ENCODE data around the gene SOX9.
"Not testable (repeated sequence)": the region's sequence is repeated elsewhere in the genome, so short reads cannot be mapped to it uniquely, and the experiment has no call there.

SOX9 gene

DNA sequence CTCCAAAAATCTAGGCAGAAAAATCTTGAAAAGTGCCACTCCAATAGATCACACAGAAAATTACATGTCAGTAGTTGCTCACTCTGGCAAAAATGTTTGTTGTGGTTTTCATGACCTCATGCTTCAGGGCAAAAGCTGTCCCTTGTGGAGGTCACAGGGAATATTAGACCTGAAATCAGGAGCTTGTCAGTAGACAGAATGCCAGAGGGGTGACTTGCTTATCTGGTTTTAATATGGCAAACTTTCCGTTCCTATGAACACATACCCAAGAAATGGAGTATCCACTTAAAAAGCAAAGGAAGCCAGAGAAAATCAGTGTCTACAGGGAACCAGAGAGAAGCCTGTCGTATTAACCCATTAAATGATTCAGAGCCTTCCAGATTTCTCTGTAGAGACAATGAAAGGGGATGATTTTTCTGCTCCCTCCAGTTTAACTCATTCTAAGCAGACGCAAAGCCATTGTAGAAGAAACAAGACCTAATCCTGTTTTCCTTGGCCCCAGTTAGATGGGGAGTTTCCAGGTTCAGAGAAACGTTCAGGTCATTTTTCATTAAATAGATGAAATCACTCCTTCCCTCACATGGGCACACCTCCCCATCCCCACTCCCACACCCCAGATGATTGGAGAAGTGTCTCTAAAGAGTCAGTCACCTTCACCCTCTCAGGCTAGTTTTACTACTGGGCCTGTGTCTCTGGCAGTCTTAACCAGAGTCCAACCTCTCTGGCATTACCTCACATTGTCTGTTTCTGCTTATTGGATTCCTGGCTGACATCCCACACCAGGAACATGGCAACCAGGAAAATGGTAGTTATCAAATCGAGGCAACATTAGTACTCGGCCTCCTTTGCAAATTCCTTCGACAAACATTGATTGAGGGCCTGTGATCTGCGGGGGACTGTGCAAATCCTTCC is 6.0 kb downstream of the SOX9 start:
- DNase-seq (ENCODE audit: low read depth): no peak

DNA sequence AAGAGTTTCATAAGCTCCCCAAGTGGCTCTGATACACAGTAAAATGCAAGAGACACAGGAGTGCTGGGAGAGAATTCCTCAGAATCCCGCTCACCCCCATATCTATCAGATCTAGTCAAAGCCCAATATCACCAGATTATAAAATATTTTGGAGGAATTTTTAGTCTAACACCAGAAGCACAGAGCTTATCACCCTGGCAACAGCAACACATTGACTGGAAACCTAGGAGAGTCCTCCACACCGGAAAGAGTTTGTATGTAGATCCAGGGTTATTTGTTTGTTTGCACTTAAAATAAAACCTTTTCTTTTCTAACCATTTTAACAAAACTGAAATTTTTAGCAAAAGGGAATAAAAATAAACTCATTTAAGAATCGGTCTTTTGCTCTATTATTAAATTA is 7.2 kb downstream of the SOX9 start:
- no peak for DNase-seq (ENCODE audit: low read depth)

DNA sequence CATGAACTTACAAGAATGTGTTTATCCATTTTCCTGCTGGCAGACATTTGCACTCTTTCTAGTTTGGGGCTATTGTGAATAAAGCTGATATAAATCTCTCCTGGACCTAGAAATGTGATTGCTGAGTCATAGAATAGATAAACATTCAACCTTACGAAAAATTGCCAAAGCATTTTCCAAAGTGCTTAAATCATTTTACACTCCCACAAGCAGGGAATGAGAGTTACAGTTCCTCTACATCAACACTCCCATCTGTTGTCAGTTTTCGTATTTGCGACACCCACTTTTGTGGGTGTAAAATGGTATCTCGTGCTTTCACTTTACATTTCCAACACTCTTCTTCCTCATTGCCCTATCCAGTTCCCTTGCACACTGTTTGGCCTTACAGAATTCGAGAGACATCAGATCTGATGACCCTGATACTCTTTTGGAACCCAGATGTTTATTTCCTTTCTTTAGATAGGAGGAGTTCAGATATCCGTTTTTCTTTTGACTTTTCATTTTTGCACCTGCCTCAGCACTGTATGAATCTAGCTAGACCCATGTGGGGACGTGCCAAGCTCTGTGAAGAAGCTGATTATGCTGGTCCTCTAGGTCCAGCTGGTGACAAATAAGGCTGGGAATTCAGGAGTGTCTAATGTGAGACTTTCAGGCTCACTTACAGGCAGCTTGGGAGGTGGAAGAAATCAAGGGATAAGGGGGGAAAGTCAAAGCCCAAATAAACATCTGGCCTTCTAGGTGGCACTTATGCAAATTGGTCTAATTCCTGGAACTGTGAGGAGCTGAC is 14.0 kb downstream of the SOX9 start:
- DNase-seq (ENCODE audit: low read depth): no peak

DNA sequence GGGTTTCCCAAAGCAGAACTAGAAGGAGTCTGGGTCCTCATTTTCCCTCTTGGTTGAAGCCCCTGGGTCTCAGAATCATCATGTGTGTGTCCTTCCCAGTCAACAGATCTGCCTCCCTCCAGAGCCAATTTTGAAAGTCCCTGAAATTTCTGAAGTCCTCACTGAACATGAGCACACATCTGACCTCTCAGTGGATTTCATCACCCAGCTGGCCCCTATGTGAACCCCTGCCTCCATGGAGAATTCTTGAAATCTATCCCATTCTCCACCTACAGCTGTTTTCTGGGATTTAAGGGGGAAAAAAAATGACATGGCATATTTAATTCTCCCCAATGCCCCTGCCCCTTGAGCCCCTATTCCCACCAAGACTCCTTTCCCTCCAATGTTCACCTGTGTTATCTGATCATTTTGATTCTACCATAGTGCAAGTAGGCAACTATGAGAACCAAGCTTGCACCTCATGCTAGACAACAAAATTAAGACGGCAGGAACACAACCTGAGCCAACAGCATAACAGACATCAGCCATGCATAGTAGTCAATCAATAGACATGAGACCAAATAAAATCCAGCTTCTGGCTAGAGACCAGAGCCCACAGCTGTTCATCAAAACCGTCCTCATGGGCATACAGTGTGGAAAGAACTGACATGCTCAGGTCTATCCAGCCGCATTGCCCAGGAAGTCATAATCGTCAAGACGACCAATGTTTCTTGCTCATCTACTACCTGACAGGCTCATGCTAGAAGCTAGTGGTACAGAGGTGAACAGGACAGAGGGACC is 14.9 kb downstream of the SOX9 start:
- no peak for DNase-seq (ENCODE audit: low read depth)

DNA sequence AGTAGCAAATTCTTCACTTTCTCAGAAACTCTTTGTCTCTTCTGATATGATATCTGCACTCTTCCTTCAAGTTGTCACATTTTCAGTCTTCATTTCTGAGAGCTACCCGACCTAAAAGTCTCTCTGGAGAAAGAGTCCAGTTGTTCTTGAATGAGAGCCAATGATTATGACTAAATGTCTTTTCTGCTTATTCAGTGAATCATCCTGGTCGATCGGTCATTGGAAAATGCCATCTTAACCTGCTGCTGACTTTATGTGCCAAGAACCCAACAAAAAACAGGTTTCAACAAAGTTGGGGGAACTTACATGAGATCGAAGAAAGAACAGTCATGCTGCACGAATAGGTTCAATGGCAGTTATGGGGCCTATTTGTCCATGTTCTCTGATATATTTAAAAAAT is 15.9 kb downstream of the SOX9 start:
- no peak for DNase-seq (ENCODE audit: low read depth)

DNA sequence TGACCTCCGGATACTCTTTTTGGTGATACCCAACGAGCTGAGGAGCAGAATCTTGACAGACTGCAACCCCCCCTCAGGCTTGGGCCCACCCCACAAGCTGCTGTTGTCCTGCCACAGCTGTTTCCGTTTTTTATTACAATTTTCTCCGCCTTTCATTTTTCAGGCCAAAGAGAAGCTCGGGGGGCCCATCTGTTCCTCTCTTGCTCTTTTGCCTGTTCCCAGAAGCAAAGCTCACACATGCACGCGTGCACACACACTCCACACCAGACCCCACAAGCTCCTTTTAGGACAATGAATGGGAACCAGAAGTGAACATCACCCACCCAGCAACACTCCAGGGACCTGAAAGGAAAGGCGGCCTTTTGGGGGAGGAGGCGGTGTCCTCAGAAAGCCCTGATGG is 16.3 kb downstream of the SOX9 start:
- no peak for DNase-seq (ENCODE audit: low read depth)

DNA sequence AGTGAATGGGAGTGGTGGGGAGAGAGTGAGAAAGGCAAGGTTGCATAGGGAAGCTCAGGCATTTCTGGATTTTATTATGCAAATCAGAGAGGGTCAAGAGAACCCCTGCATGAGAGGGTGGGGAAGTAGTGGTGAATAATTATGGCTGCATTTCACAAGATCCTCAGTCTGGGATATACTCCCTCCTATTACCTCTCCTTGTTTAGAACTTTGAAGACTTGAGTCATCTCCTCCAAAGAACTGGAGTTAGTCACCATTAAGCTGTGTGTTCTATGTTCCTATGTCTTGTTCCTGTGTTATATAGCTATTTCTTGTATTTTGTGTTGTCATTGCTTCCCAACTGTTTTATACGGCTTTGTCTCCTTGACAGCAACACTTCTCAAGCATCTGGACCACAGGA is 18.4 kb downstream of the SOX9 start:
- no peak for DNase-seq (ENCODE audit: low read depth)

DNA sequence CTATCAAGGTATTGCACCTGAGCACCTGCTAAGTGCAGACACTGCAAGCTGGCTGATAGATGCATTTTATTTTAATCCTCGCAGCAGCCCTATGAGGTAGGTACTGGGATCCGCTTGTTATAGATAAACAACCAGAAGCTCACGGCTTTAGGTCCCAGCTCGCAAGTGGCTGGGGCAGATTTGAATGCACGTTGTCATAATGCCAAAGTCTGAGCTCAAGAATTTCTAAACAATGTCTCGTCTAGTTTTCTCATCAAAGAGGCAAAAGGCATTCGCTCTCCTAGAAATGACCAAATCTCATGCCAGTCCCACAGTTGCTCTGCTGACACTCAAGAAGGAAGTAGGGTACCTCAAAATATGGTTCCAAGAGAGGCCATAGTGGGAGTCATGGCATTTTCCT is 20.5 kb downstream of the SOX9 start:
- no peak for DNase-seq (ENCODE audit: low read depth)

DNA sequence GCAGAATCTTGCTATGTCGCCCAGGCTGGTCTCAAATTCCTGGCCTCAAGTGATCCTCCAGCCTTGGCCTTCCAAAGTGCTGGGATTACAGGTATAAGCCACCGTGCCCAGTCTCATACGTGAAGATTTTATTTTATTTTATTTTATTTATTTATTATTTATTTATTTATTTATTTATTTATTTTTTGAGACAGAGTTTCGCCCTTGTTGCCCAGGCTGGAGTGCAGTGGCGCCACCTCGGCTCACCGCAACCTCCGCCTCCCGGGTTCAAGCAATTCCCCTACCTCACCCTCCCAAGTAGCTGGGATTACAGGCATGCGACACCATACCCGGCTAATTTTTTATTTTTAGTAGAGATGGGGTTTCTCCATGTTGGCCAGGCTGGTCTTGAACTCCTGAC is 21.3 kb downstream of the SOX9 start:
- not testable (repeated sequence) for DNase-seq (ENCODE audit: low read depth)

DNA sequence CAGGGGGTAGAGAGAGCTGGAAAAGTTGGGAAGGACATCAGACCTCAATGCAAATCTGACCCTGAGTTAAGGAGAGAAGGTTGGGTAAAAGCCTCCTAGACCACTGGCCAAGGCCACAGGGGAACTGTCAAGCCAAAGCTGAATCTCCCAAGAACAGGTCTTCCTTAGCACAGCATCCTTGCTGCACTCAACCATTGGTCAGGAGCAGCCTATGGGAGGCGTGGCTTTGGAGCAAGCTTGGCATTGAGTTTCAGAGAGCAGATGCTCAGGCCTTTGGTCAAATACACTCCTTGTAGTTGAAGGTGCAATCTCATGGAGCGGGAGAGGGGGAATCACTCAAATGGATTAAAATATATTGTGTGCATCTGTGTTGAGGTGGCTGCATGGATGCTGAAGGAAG is 21.8 kb downstream of the SOX9 start:
- no peak for DNase-seq (ENCODE audit: low read depth)

DNA sequence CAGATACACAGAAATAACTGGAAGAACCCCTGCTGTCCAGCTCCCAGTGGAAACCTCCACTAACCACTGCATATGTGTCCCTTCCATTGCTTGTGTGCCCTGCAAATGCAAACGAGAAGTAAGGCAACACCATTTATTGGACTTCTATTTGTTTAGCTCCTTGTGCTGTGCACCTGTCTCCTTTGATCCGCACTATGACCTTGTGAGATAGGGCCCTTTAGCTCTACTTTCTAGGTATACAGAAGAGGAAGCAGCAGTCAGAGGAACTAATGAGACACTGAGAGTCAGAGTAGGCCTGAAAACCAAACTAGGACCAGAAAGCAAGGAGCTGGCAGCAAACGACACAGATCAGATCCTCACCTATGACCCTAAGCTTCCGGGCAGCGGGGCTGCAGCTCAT is 22.4 kb downstream of the SOX9 start:
- DNase-seq (ENCODE audit: low read depth): no peak

DNA sequence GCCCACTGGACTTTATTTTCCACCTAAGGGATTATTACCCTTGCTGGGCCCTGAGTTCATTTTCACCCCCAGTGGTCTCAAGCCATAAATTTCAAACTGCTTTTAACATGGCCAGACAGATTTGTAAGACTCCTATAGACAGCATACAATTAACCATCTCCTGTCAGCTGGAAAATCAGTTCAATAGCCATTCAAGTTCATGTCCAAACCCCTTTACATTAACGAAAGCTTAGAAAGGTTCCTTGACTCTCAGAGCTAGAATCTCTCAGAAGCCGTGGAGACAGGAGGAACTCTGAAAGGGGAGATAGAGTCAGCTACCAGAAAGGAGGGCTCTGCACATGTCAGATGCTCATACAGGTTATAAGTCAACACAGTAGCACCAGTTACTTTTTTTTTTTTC is 23.3 kb downstream of the SOX9 start:
- no peak for DNase-seq (ENCODE audit: low read depth)

DNA sequence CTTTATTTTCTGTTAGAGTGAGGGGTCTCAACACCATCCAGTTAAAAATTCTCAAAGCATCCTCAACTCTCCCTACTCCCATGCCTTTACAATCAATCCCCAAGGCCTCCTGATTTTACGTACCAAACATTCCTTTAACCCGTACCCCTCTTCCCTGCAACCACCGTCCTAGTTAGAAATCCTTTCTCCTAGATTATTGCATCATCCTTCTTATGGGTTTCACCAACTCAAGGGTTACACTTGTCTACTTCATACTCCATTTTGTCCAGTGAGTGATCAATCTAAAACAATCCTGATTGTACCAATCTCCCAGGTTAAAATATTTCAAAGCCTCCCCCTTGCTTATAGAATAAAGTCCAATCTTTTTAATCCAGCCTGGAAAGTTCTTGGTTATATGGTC is 24.7 kb downstream of the SOX9 start:
- DNase-seq (ENCODE audit: low read depth): no peak

DNA sequence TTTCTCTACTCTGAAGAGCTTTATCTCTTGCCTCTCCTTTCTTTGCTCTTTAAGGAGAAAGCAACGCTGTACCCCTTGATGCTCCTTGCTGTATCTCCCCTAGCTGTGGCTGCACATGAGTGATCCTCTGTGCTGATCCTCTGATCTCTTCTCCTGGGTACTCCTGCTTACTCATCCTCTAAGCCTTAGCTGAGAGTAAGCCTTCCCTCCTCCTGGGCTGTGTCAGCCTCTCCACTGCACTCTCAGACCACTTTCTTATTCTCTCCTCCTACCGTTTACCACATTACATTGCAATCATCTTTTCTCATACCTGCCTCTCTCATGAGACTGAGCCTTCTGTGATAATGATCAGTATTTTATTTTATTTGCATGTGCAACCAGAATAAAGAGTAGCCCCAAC is 25.1 kb downstream of the SOX9 start:
- no peak for DNase-seq (ENCODE audit: low read depth)

DNA sequence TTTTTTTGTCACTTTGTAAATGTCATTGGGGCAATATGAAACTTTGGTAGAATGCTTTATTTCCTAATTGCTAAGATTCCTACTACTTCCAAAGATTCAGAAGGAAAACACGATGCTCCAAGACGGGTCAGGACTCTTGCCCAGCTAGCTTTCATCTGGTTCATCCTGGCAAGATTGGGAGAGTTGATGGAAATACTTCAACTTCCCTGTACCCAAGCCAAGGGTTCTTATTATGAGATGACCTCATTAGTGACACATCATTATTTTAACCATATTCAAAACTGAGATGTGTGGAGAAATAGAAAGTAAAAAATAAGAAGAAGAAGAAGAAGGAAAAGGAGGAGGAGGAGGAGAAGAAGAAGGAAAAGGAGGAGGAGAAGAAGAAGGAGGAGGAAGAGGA is 25.6 kb downstream of the SOX9 start:
- no peak for DNase-seq (ENCODE audit: low read depth)

DNA sequence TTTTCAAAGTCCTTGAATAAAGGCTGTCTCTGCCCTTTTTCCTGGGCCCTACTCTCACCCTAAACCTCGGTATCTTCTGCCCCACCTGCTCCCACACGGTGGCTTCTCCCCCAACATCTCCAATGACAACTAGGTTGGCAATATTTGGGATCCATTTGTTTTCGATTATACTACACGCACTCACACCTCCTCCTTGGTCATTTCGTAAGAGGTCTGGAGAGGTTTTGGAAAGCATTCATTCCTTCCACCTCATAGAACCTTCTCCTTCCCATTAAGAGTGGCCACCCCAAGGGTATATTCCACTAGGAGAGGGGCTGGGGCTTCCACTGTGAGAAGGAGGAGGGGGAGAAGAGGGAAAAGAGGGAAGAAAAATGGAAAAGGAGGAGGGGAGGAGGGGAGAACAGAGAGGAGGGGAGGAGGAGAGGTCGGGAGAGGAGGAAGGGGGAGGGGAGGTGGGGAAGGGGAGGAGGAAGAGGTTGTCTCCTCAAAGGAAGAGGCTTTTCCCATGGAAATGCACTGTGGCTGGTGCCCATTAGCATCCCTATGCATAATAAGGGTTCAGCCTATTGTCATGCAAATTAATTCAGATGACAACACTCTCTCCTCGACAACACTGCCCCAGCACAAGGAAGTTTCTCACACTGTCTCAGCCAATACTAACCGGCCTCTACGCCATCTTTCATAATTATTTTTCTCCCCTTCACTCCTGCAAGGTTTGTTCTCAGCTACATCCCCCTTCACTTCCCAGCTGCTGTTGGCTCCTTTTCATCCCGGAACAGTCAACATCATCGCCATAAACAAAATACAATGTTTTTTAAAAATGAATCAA is 30.0 kb downstream of the SOX9 start:
- DNase-seq (ENCODE audit: low read depth): no peak

DNA sequence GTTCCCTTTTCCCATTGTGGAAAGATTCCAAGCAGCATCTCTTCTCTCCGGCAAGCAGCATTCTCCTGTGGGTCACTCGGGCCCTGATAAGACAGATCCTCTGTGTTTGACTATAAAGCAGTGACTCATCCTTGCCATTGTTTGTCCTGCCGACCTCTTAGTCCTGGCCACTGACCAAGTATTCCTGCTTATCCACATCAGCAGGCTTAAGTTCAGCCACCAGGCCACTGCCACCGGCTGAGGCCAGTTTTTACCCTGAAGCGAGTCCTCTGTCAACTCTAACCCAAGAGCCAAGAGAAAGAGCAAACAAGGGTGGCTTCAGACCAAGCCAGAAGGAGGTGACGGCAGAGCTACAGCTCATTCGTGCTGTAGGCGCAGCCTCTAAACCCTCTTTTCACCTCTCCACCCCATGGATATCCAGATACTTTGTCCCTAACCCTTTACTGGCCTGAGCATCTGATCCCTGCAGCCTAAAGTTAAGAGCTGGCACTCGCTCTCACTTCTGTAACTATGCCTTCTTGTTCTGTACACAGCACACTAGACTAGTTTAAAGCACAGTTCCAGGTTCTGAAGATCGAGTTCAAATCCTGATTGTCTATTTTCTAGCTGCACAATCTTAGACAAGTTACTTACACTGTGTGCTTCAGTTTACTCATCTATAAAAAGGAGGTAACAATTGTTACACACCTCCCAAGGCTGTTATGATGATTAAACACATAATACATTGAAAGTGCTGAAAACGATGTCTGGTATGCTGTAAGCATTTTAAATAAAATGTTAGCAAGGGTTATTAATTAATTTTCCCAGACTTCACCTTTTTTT is 31.0 kb downstream of the SOX9 start:
- DNase-seq (ENCODE audit: low read depth): no peak

DNA sequence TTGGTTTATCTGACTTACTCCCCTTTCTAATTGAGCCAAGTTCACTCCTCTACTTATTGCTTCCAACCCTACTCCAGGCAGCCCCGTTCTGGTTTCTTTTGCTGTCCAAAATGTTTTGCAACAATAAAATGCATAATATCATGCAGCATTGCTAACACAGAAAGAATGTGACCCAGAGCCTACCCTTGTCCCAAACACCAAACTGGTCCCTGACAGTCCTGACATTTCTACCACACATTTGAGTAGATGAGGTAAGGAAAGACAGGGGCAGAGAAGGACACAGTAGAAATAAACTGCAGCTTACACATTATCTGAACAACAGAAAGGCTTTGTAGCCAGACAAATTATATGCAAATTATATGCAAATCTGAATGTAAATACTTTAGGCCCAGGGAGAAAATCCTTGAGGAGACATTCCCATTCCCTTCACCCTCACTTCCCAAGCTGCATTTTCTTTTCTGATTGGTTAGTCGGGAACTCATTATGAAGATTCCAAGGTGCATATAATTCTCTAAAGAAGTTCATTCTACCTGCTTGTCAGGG is 31.6 kb downstream of the SOX9 start:
- DNase-seq (ENCODE audit: low read depth): no peak

DNA sequence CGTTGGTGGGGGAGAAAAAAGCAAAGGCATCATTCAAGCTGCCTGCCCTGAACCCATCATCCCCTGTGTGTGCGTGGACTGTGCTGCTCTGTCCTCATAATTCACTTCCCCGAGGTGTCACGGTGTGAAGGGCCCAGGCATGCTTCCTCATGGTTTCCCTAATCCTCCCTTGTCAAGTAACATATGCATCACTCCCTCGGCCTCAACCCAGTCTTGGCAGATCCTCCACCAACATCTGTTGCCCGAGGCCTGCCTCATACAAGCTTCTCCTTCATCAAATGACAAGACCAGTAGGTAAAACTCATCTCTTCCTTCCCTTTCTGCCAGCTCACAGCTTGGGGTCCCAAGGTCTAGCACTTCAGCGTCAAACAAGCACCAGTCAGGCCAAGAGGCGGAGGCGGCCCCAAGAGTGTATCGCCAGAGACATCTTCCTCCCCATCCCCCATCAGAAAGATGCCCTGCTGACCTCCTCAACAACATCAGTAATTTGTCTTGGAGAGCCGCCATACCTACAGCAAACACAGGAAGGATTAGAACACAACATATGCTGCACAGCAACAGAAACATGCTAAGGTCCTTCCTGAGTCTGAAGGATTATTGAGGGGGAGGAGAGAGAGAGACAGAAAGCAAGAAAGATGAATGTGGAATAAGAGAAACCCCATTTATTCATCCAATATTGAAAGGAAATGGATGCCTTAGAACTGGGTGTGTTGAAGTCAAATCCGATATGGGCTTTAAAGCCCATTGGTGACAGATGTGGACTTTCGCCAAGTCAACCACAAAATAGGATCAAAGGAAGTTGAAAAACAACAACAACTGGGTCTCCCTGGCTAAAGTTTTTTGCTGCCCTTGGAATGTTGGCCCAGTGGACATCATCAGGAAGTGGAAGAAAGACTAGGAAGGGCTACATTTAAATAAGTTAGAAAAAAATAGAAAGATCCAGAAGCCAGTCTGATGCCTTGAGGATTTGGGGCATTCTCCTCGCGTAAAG is 38.4 kb downstream of the SOX9 start:
- DNase-seq (ENCODE audit: low read depth): no peak

Measured in activated T-cell treated with anti-CD3 and anti-CD28 coated beads for 1 hour (primary cell).